ENCODE measurements around the gene OR2D3. TPM values are rescaled to one million over a fixed set of nuclear protein-coding genes. Genes with fewer than 3 reads are reported as not detected.

Gene OR2D3
- total and polyA plus RNA-seq, 2 of the 4 experiments (the other 2 are of a cell fraction) = not detected

Other genes with a start within 250 kb of the OR2D3 start
- gene MRPL17, start 237.7 kb upstream of the OR2D3 start, total RNA-seq (2012; rRNA removed) = 65.8 and 70.3 TPM in 2 replicates
- 85.2 and 97.5 TPM in 2 replicates for gene MRPL17, start 237.7 kb upstream of the OR2D3 start, polyA plus RNA-seq (2012; rRNA removed)
- 0.28 and 0.54 TPM in 2 replicates for gene OR2AG2, start 149.0 kb upstream of the OR2D3 start, total RNA-seq (2012; rRNA removed)
- 0.22 and 0.29 TPM in 2 replicates for gene OR2AG2, start 149.0 kb upstream of the OR2D3 start, polyA plus RNA-seq (2012; rRNA removed)
- not detected in 2 replicates for gene OR2AG1, start 138.0 kb upstream of the OR2D3 start, total RNA-seq (2012; rRNA removed)
- not detected in 2 replicates for gene OR2AG1, start 138.0 kb upstream of the OR2D3 start, polyA plus RNA-seq (2012; rRNA removed)
- 0.56 and 0.72 TPM in 2 replicates for gene OR6A2, start 121.3 kb upstream of the OR2D3 start, total RNA-seq (2012; rRNA removed)
- gene OR6A2, start 121.3 kb upstream of the OR2D3 start, polyA plus RNA-seq (2012; rRNA removed) = 0.07 TPM in 1 of 2 replicates, not detected in the other
- not detected in 2 replicates for gene OR10A5, start 75.3 kb upstream of the OR2D3 start, total RNA-seq (2012; rRNA removed)
- not detected in 2 replicates for gene OR10A5, start 75.3 kb upstream of the OR2D3 start, polyA plus RNA-seq (2012; rRNA removed)
- not detected in 2 replicates for gene OR10A2, start 57.9 kb upstream of the OR2D3 start, total RNA-seq (2012; rRNA removed)
- not detected in 2 replicates for gene OR10A2, start 57.9 kb upstream of the OR2D3 start, polyA plus RNA-seq (2012; rRNA removed)
- not detected in 2 replicates for gene OR10A4, start 44.4 kb upstream of the OR2D3 start, total RNA-seq (2012; rRNA removed)
- gene OR10A4, start 44.4 kb upstream of the OR2D3 start, polyA plus RNA-seq (2012; rRNA removed) = not detected in 2 replicates
- 0.28 and 0.36 TPM in 2 replicates for gene OR2D2, start 28.5 kb upstream of the OR2D3 start, total RNA-seq (2012; rRNA removed)
- gene OR2D2, start 28.5 kb upstream of the OR2D3 start, polyA plus RNA-seq (2012; rRNA removed) = 0.07 TPM in 1 of 2 replicates, not detected in the other
- 7.2 and 7.7 TPM in 2 replicates for gene ZNF215, start 5.4 kb downstream of the OR2D3 start, total RNA-seq (2012; rRNA removed)
- 2.9 and 3.4 TPM in 2 replicates for gene ZNF215, start 5.4 kb downstream of the OR2D3 start, polyA plus RNA-seq (2012; rRNA removed)
- 2.5 and 3.1 TPM in 2 replicates for gene ZNF214, start 99.3 kb downstream of the OR2D3 start, total RNA-seq (2012; rRNA removed)
- 0.47 and 0.82 TPM in 2 replicates for gene ZNF214, start 99.3 kb downstream of the OR2D3 start, polyA plus RNA-seq (2012; rRNA removed)
- gene NLRP14, start 99.5 kb downstream of the OR2D3 start, total RNA-seq (2012; rRNA removed) = under 0.01 TPM in 2 replicates
- gene NLRP14, start 99.5 kb downstream of the OR2D3 start, polyA plus RNA-seq (2012; rRNA removed) = not detected in 2 replicates
- not detected in 2 replicates for gene RBMXL2, start 168.0 kb downstream of the OR2D3 start, total RNA-seq (2012; rRNA removed)
- not detected in 2 replicates for gene RBMXL2, start 168.0 kb downstream of the OR2D3 start, polyA plus RNA-seq (2012; rRNA removed)

All from IMR-90 (cell line).